Mesodermal cell (in vitro differentiated cells): ENCODE results near the gene ISOC2.
"Not testable (repeated sequence)": the region's sequence is repeated elsewhere in the genome, so short reads cannot be mapped to it uniquely, and the experiment has no call there.

Source experiments
- H3K27ac ChIP-seq: 2 replicates; pipeline ENCODE4 v1.7.0; 2013; ENCODE audit warnings: mild to moderate bottlenecking, low read depth, low read length, moderate library complexity; ENCODE audit not compliant: severe bottlenecking
- H3K36me3 ChIP-seq: 2 replicates; pipeline ENCODE4 v1.7.1; 2013; ENCODE audit warnings: mild to moderate bottlenecking, low read length, moderate library complexity; ENCODE audit not compliant: control insufficient read depth, insufficient read depth
- H3K4me1 ChIP-seq: one replicate; pipeline ENCODE4 v1.7.1; 2013; ENCODE audit warnings: mild to moderate bottlenecking, low read length; ENCODE audit not compliant: insufficient read depth, control insufficient read depth, poor library complexity, severe bottlenecking
- H3K4me3 ChIP-seq: 2 replicates; pipeline ENCODE4 v1.7.0; 2013; ENCODE audit warnings: low read length, control low read depth, mild to moderate bottlenecking; ENCODE audit not compliant: insufficient read depth, poor library complexity, severe bottlenecking; ENCODE audit errors: extremely low read depth
- H3K9me3 ChIP-seq: 2 replicates; pipeline ENCODE4 v1.7.1; 2013; ENCODE audit warnings: mild to moderate bottlenecking, low read length, moderate library complexity; ENCODE audit not compliant: control insufficient read depth
- WGBS, 2 experiments: methylation state at CpG; one replicate each; pipeline ENCODE4 v1.1.5; 2013; ENCODE audit warnings: missing lambda C conversion rate in 2 of 2; ENCODE audit not compliant: insufficient coverage in 2 of 2; 5-methylcytosine and 5-hydroxymethylcytosine counted together

ISOC2 gene

DNA sequence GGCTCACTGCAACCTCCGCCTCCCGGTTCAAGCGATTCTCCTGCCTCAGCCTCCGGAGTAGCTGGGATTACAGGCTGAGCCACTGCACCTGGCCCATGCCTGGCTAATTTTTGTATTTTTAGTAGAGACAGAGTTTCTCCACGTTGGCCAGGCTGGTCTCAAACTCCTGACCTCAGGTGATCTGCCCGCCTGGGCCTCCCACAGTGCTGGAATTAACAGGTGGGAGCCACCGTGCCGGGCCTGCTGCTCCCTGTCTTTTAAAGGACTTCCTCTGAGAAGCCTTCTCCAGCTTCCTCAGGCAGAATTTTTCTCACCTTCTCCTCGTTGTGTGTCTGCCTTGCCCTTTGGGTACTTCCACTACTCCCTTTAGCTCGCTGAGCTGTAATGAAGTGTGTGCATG, 35.4 kb upstream of the ISOC2 start:
- 79 to 85% methylated on average over 8 of the region's 10 CpGs for WGBS, 2 experiments
- not testable (repeated sequence) for H3K36me3 ChIP-seq, H3K27ac ChIP-seq, H3K4me3 ChIP-seq, H3K4me1 ChIP-seq, H3K9me3 ChIP-seq

- no peaks in the 10 kb centered on the region for H3K4me1 ChIP-seq
- 77 to 81% methylated on average over 8 to 9 of the region's 11 CpGs for WGBS, 2 experiments
- no peak overlapping the region for H3K4me3 ChIP-seq
- H3K36me3 ChIP-seq, result peaks cover 5% of the 10 kb centered on the region
- H3K9me3 ChIP-seq, result no peaks in the 10 kb centered on the region
- H3K27ac ChIP-seq, result no peak overlapping the region
These were observed 34.4 kb upstream of the ISOC2 start for GRCh38 chr19:55495646-55496349.

GRCh38 chr19:55494172-55494761, 32.8 kb upstream of the ISOC2 start:
- WGBS, 2 experiments, result 80 to 85% methylated on average over 9 to 14 of the region's 22 CpGs
- H3K27ac ChIP-seq, result no peak overlapping the region
- H3K4me3 ChIP-seq, result no peak overlapping the region
- no peaks in the 10 kb centered on the region for H3K9me3 ChIP-seq
- no peaks in the 10 kb centered on the region for H3K36me3 ChIP-seq
- peaks cover 3% of the 10 kb centered on the region for H3K4me1 ChIP-seq

- 86 to 90% methylated on average over 16 to 27 of the region's 38 CpGs for WGBS, 2 experiments
- peaks cover 7% of the 10 kb centered on the region for H3K4me1 ChIP-seq
- H3K36me3 ChIP-seq, result no peaks in the 10 kb centered on the region
- no peaks in the 10 kb centered on the region for H3K9me3 ChIP-seq
- no peak overlapping the region for H3K27ac ChIP-seq
- no peak overlapping the region for H3K4me3 ChIP-seq
These were observed 32.3 kb upstream of the ISOC2 start for GRCh38 chr19:55493645-55494171.

GRCh38 chr19:55493052-55493644, 31.7 kb upstream of the ISOC2 start:
- Histone ChIP-seq H3K4me3 (no peak overlapping the region), H3K36me3 (no peaks in the 10 kb centered on the region), H3K4me1 (peaks cover 12% of the 10 kb centered on the region), H3K9me3 (no peaks in the 10 kb centered on the region), H3K27ac (no peak overlapping the region)
- WGBS, 2 experiments, result 89 to 90% methylated on average over 17 of the region's 18 CpGs

- Histone ChIP-seq H3K9me3 (no peaks in the 10 kb centered on the region), H3K27ac (no peak overlapping the region), H3K36me3 (no peaks in the 10 kb centered on the region), H3K4me3 (no peak overlapping the region), H3K4me1 (peaks cover 18% of the 10 kb centered on the region)
- 82 to 83% methylated on average over 9 to 10 of the region's 12 CpGs for WGBS, 2 experiments
These were observed 31.0 kb upstream of the ISOC2 start for GRCh38 chr19:55492362-55492944.

- Histone ChIP-seq H3K4me1 (peaks cover 23% of the 10 kb centered on the region), H3K4me3 (no peak overlapping the region), H3K9me3 (no peaks in the 10 kb centered on the region), H3K36me3 (no peaks in the 10 kb centered on the region), H3K27ac (no peak overlapping the region)
- WGBS, 2 experiments, result 94 to 96% methylated on average over 14 to 15 of the region's 24 CpGs
These were observed 30.3 kb upstream of the ISOC2 start for GRCh38 chr19:55491546-55492360.

GRCh38 chr19:55490478-55491432, 29.3 kb upstream of the ISOC2 start:
- Histone ChIP-seq H3K4me1 (peaks cover 33% of the 10 kb centered on the region), H3K4me3 (no peak overlapping the region), H3K9me3 (no peaks in the 10 kb centered on the region), H3K36me3 (no peaks in the 10 kb centered on the region), H3K27ac (no peak overlapping the region)
- 85 to 91% methylated on average over 33 to 47 of the region's 52 CpGs for WGBS, 2 experiments

- Histone ChIP-seq H3K4me1 (peaks cover 36% of the 10 kb centered on the region), H3K4me3 (no peak overlapping the region), H3K9me3 (no peaks in the 10 kb centered on the region), H3K27ac (no peak overlapping the region), H3K36me3 (no peaks in the 10 kb centered on the region)
- 73 to 77% methylated on average over 12 to 13 of the region's 21 CpGs for WGBS, 2 experiments
These were observed 28.5 kb upstream of the ISOC2 start for GRCh38 chr19:55489711-55490477.
